ENCODE data around the gene EVA1B.

EVA1B gene

GRCh38 chr1:36320767-36321118 is 2.7 kb downstream of the EVA1B start:
- no peak for TF ChIP-seq CTCF (IDR thresholded peaks at IDR 0.05; ENCODE audit: low read depth, low read length)

GRCh38 chr1:36320291-36320761 is 3.1 kb downstream of the EVA1B start:
- no peak overlapping the region for H3K4me3 ChIP-seq (ENCODE audit: low read depth, low read length)
- TF ChIP-seq CTCF (IDR thresholded peaks at IDR 0.05; ENCODE audit: low read depth, low read length) = no peak

More at GRCh38 chr1:36320767-36321118, 2.7 kb downstream of the EVA1B start:
- peak overlapping the region; percentile 22; the same call in 1 of the 2 replicates for H3K4me3 ChIP-seq (ENCODE audit: low read depth, low read length)

GRCh38 chr1:36309397-36309796 is 14.0 kb downstream of the EVA1B start:
- no peak overlapping the region for H3K4me3 ChIP-seq (ENCODE audit: low read depth, low read length)
- TF ChIP-seq CTCF (IDR thresholded peaks at IDR 0.05; ENCODE audit: low read depth, low read length) = no peak

- no peak for TF ChIP-seq CTCF (IDR thresholded peaks at IDR 0.05; ENCODE audit: low read depth, low read length)
- peak overlapping the region; percentile 68 for H3K4me3 ChIP-seq (ENCODE audit: low read depth, low read length)
Observed at GRCh38 chr1:36307601-36308330, 15.7 kb downstream of the EVA1B start.

- no peak for TF ChIP-seq CTCF (IDR thresholded peaks at IDR 0.05; ENCODE audit: low read depth, low read length)
- peak overlapping the region; percentile 68 for H3K4me3 ChIP-seq (ENCODE audit: low read depth, low read length)
Observed at GRCh38 chr1:36306902-36307456, 16.5 kb downstream of the EVA1B start.

GRCh38 chr1:36306210-36306901 is 17.1 kb downstream of the EVA1B start, which contains the start of gene SH3D21:
TSS of gene SH3D21 (plus strand) at chr1:36306368. CDS start at chr1:36306421, 53 bp downstream.
- TF ChIP-seq CTCF (IDR thresholded peaks at IDR 0.05; ENCODE audit: low read depth, low read length) = no peak
- H3K4me3 ChIP-seq (ENCODE audit: low read depth, low read length) = peak within 1 kb of the TSS; percentile 68

- no peak overlapping the region for H3K4me3 ChIP-seq (ENCODE audit: low read depth, low read length)
- TF ChIP-seq CTCF (IDR thresholded peaks at IDR 0.05; ENCODE audit: low read depth, low read length) = no peak
Observed at GRCh38 chr1:36305915-36306209, 17.6 kb downstream of the EVA1B start.
